NT2/D1 (cell line): ENCODE data around the gene PI4KA.

ENCODE experiments used
- YY1 ChIP-seq: IDR thresholded peaks from 2 replicates; pipeline ENCODE4 v1.6.1; 2011; ENCODE audit not compliant: insufficient read length, insufficient read depth
- ZNF274 ChIP-seq: IDR thresholded peaks from 2 replicates; pipeline ENCODE4 v1.6.1; 2011; ENCODE audit warnings: mild to moderate bottlenecking, low read depth, low read length

GRCh38 chr22:20864186-20864908 lies 5.7 kb upstream of the PI4KA start:
- TF ChIP-seq ZNF274 (no peak), YY1 (no peak)
